ENCODE results near the gene GLT1D1. TPM values are rescaled to one million over a fixed set of nuclear protein-coding genes. Genes with fewer than 3 reads are reported as not detected.

GLT1D1 gene
- total RNA-seq, 2 donors from 2014 or later: 0.17 to 0.45 TPM

DNA sequence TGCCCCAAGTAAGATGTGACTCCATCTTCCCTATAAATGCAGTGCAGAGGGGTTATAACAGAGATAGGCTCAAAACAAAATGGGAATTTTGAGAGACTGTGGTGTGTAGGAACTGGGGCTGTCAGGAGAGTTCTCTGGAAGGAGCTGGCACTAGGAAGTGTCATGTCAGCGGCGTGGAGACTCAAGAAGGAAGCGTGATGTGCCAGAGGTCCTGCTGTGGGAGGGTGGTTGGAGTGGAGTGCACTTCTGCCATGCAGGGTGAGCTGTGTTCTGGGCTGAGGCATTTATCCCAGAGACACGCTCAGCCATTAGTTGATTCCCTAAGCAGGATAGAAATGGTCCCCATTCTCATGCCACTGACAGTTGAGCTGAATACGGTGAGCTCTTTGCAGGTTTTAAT is 19.0 kb downstream of the GLT1D1 start:
- Histone ChIP-seq H3K27me3 (no peaks in the 10 kb centered on the region), H3K36me3 (no peaks in the 10 kb centered on the region), H3K4me3 (no peak overlapping the region), H3K4me1 (no peaks in the 10 kb centered on the region), H3K27ac (no peak overlapping the region), H3K9me3 (no peaks in the 10 kb centered on the region), H3K9ac (ENCODE audit: low read depth in 2 of 2, low read length in 2 of 2) (no peak overlapping the region)
- intact Hi-C loops (cut with DNase I): no loop called here
- TF ChIP-seq, protein P1, sequence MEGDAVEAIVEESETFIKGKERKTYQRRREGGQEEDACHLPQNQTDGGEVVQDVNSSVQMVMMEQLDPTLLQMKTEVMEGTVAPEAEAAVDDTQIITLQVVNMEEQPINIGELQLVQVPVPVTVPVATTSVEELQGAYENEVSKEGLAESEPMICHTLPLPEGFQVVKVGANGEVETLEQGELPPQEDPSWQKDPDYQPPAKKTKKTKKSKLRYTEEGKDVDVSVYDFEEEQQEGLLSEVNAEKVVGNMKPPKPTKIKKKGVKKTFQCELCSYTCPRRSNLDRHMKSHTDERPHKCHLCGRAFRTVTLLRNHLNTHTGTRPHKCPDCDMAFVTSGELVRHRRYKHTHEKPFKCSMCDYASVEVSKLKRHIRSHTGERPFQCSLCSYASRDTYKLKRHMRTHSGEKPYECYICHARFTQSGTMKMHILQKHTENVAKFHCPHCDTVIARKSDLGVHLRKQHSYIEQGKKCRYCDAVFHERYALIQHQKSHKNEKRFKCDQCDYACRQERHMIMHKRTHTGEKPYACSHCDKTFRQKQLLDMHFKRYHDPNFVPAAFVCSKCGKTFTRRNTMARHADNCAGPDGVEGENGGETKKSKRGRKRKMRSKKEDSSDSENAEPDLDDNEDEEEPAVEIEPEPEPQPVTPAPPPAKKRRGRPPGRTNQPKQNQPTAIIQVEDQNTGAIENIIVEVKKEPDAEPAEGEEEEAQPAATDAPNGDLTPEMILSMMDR (IDR thresholded peaks at IDR 0.05): no peak
- DNase-seq: no peak

DNA sequence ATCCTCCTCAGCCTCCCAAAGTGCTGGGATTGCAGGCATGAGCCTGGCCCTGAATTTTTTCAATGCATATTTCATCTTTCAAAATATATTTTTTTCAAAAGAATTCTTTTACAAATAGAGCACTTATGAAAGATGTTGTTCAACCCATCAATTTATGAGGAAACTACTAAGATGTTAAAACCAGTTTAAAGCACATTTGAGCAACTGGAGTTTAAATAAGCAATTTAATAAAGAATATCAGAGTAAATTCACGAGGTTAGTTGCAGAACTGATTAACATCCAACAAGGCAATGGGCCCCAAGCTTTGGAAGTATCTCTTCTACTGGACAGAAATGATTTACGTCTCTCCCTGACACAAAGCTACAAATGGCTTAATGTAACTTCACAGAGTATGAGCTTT is 23.3 kb downstream of the GLT1D1 start:
- Histone ChIP-seq H3K27me3 (no peaks in the 10 kb centered on the region), H3K27ac (no peak overlapping the region), H3K36me3 (no peaks in the 10 kb centered on the region), H3K9me3 (no peaks in the 10 kb centered on the region), H3K9ac (ENCODE audit: low read depth in 2 of 2, low read length in 2 of 2) (no peak overlapping the region), H3K4me1 (no peaks in the 10 kb centered on the region), H3K4me3 (no peak overlapping the region)
- intact Hi-C loops (cut with DNase I): no loop called here
- DNase-seq: no peak
- TF ChIP-seq, protein P1 (IDR thresholded peaks at IDR 0.05): no peak

- no peak for DNase-seq
- no peak overlapping the region for H3K4me3 ChIP-seq
- no peak overlapping the region for H3K27ac ChIP-seq
- no peaks in the 10 kb centered on the region for H3K36me3 ChIP-seq
- H3K9ac ChIP-seq (ENCODE audit: low read depth in 2 of 2, low read length in 2 of 2): no peak overlapping the region
- intact Hi-C loops (cut with DNase I): no loop called here
- H3K27me3 ChIP-seq: no peaks in the 10 kb centered on the region
- no peaks in the 10 kb centered on the region for H3K9me3 ChIP-seq
- TF ChIP-seq, protein P1 (IDR thresholded peaks at IDR 0.05): no peak
- no peaks in the 10 kb centered on the region for H3K4me1 ChIP-seq
These were observed 26.9 kb downstream of the GLT1D1 start for GRCh38 chr12:128879898-128880764.

DNA sequence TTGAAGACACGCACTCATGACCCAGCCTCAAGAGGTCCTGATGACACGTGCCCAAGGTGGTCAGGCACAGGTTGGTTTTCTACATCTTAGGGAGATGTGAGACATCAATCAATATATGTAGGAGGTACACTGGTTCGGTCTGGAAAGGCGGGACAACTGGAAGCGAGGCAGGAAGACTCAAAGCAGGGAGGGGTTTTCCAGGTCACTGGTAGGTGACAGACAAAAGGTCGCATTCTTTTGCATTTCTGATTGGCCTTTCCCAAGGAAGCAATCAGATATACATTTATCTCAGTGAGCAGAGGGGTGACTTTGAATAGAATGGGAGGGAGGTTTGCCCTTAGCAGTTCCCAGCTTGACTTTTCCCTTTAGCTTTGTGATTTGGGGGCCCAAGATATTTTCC is 38.6 kb downstream of the GLT1D1 start:
- TF ChIP-seq, protein P1 (IDR thresholded peaks at IDR 0.05): no peak
- no peak overlapping the region for H3K9ac ChIP-seq (ENCODE audit: low read depth in 2 of 2, low read length in 2 of 2)
- intact Hi-C loops (cut with DNase I): no loop called here
- no peaks in the 10 kb centered on the region for H3K27me3 ChIP-seq
- H3K4me1 ChIP-seq: no peaks in the 10 kb centered on the region
- H3K9me3 ChIP-seq: no peaks in the 10 kb centered on the region
- DNase-seq: no peak
- H3K27ac ChIP-seq: no peak overlapping the region
- H3K36me3 ChIP-seq: no peaks in the 10 kb centered on the region
- no peak overlapping the region for H3K4me3 ChIP-seq

DNA sequence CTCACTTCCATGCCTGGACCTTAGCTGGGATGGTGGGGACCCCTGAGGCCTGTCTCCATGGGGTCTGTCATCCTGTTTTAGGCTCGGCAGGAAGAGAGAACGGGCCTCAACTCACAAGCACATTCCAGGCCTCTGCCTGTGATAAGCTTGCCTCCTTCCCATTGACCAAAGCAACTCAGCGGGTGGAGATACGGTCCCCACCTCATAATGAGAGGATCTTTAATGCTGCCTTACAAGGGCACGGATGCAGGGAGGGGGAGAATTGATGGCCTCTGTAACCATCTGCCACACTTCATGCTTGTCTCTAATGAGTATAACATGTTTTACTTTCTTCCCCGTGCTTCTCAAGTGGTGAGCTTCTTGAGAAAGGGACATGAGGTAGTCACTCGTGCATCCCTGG is 50.0 kb downstream of the GLT1D1 start:
- Histone ChIP-seq H3K27ac (no peak overlapping the region), H3K4me1 (no peaks in the 10 kb centered on the region), H3K4me3 (no peak overlapping the region), H3K27me3 (no peaks in the 10 kb centered on the region), H3K9ac (ENCODE audit: low read depth in 2 of 2, low read length in 2 of 2) (no peak overlapping the region), H3K9me3 (no peaks in the 10 kb centered on the region), H3K36me3 (no peaks in the 10 kb centered on the region)
- no peak for DNase-seq
- intact Hi-C loops (cut with DNase I): no loop called here
- TF ChIP-seq, protein P1 (IDR thresholded peaks at IDR 0.05): no peak

Data from colonic mucosa (tissue), 4 donors.